ENCODE results near the gene TIMM44. TPM values are rescaled to one million over a fixed set of nuclear protein-coding genes. Genes with fewer than 3 reads are reported as not detected.
"Not testable (repeated sequence)": the region's sequence is repeated elsewhere in the genome, so short reads cannot be mapped to it uniquely, and the experiment has no call there.

The TIMM44 gene
- total RNA-seq, 1 donor from 2014 or later: 97.6 TPM

GRCh38 chr19:7898967-7899366 lies 44.5 kb downstream of the TIMM44 start:
- no peak for TF ChIP-seq CTCF (conservative IDR thresholded peaks at IDR 0.05)
- no peaks in the 10 kb centered on the region for H3K36me3 Mint-ChIP-seq (ENCODE audit: low read depth)
- DNase-seq (ENCODE audit: low read depth, low spot score): no peak

DNA sequence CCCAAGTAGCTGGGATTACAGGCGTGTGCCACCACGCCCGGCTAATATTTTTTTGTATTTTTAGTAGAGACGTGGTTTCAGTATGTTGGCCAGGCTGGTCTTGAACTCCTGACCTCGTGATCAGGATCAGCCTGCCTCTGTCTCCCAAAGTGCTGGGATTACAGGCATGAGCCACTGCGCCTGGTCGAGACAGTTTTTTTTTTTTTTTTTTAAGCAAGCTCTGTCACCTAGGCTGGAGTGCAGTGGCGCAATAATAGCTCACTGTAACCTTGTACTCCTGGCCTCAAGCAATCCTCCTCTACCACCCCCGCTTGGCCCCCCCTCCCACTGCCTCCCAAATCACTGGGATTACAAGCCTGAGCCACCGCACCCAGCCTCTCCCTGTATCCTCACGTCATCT lies 46.2 kb downstream of the TIMM44 start:
- Mint-ChIP-seq H3K27ac (ENCODE audit: unreplicated experiment) (no peak overlapping the region), H3K36me3 (ENCODE audit: low read depth) (no peaks in the 10 kb centered on the region), H3K27me3 (ENCODE audit: low read depth) (no peaks in the 10 kb centered on the region), H3K4me3 (no peak overlapping the region), H3K4me1 (peaks cover 3% of the 10 kb centered on the region), H3K9me3 (no peaks in the 10 kb centered on the region)
- TF ChIP-seq CTCF (conservative IDR thresholded peaks at IDR 0.05): no peak
- DNase-seq (ENCODE audit: low read depth, low spot score): no peak

More at GRCh38 chr19:7898967-7899366, 44.5 kb downstream of the TIMM44 start:
- H3K9me3 Mint-ChIP-seq: no peaks in the 10 kb centered on the region
- H3K4me3 Mint-ChIP-seq: no peak overlapping the region
- H3K4me1 Mint-ChIP-seq: peaks cover 14% of the 10 kb centered on the region
- peaks cover 6% of the 10 kb centered on the region for H3K27me3 Mint-ChIP-seq (ENCODE audit: low read depth)
- H3K27ac Mint-ChIP-seq (ENCODE audit: unreplicated experiment): no peak overlapping the region

- Mint-ChIP-seq H3K4me1 (peaks cover 3% of the 10 kb centered on the region), H3K4me3 (no peak overlapping the region), H3K9me3 (no peaks in the 10 kb centered on the region), H3K27ac (ENCODE audit: unreplicated experiment) (no peak overlapping the region), H3K27me3 (ENCODE audit: low read depth) (peaks cover 3% of the 10 kb centered on the region), H3K36me3 (ENCODE audit: low read depth) (no peaks in the 10 kb centered on the region)
- DNase-seq (ENCODE audit: low read depth, low spot score): no peak
- no peak for TF ChIP-seq CTCF (conservative IDR thresholded peaks at IDR 0.05)
Measured at GRCh38 chr19:7895565-7895964, 47.9 kb downstream of the TIMM44 start.

DNA sequence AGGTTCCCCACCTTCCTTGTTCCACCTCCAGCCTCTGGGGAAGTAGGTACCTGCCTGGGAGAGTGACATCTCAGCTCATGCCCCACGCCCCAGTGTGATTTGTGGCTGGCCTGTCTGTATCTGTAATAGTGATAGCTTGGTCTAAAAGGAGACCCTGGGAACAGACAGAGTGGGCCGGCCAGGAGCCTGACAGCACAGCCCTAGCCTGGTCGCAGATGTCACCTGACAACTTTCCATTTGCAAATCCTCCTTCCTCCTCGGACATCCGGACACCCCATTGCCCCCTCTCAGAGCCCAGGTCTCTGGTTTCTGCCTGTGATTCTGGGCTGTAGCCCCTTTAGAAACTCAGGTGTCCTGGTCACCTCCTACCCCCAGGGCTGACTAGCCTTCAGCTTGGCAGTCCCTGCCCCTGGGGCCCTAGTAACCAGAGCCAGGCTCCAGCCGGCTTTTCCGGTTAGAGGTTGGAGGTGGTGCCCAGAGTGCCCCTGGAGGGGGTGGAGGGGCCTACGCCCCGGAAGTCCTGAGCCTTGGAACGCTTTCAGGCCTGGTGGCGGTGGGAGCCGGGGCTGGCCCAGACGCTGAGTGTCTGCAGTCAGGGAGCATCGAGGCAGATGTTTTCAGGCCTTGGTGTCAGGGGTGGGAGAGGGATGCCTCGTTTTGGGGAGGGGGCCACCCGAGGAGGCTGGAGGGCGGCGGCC lies 48.7 kb downstream of the TIMM44 start:
- Mint-ChIP-seq H3K4me3 (no peak overlapping the region), H3K9me3 (no peaks in the 10 kb centered on the region), H3K27ac (ENCODE audit: unreplicated experiment) (no peak overlapping the region), H3K4me1 (peaks cover 3% of the 10 kb centered on the region), H3K36me3 (ENCODE audit: low read depth) (no peaks in the 10 kb centered on the region), H3K27me3 (ENCODE audit: low read depth) (peaks cover 7% of the 10 kb centered on the region)
- DNase-seq (ENCODE audit: low read depth, low spot score): no peak
- peak; percentile 17 for TF ChIP-seq CTCF (conservative IDR thresholded peaks at IDR 0.05)

GRCh38 chr19:7893362-7894101 lies 49.9 kb downstream of the TIMM44 start:
- not testable (repeated sequence) for DNase-seq (ENCODE audit: low read depth, low spot score); H3K4me1 Mint-ChIP-seq; H3K9me3 Mint-ChIP-seq; H3K36me3 Mint-ChIP-seq (ENCODE audit: low read depth); H3K27ac Mint-ChIP-seq (ENCODE audit: unreplicated experiment); H3K4me3 Mint-ChIP-seq
- peaks cover 16% of the 10 kb centered on the region for H3K27me3 Mint-ChIP-seq (ENCODE audit: low read depth)

DNA sequence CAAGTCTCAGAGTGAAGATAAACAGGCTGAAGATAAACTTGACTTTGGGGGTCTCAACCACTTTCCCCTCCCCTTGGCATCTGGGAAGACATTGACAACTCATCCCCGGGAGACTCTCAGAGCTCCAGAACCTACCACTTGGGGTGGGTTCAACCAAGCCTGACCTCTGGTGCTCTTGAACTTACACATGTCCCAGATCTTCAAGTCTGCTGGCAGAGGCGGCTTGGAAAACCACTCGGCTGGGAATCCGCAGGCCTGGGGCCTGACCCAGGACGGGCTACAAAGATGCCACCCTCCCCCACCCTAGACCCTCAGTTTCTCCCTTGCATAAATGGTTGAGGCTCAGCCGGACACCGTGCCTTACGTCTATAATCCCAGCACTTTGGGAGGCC lies 54.6 kb downstream of the TIMM44 start:
- no peak for TF ChIP-seq CTCF (conservative IDR thresholded peaks at IDR 0.05)
- Mint-ChIP-seq H3K9me3 (no peaks in the 10 kb centered on the region), H3K4me3 (no peak overlapping the region), H3K27me3 (ENCODE audit: low read depth) (peaks cover 40% of the 10 kb centered on the region), H3K27ac (ENCODE audit: unreplicated experiment) (no peak overlapping the region), H3K4me1 (no peaks in the 10 kb centered on the region), H3K36me3 (ENCODE audit: low read depth) (no peaks in the 10 kb centered on the region)
- no peak for DNase-seq (ENCODE audit: low read depth, low spot score)

Measured in neural crest cell (in vitro differentiated cells).